Measurements from ENCODE around the gene RTP1.

The RTP1 gene

DNA sequence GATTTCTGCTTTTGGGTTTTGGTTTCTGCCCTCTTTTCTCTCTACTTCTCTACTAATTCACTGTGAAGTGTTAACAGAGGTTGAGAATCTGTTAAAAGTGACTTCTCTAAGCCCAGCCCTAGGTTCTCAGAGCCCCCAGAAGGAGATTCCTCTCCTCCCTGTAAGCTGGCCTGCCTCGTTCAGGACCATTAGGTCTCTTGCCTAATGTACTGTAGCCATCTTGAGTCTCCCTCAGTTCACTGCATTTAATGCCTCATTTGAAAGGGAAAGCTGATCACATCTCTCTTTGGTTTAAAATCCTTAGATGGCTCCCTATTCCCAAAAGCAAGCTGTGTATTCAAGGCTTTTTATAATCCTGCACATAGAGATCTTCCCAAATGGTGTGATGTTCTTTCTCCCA, 16.3 kb downstream of the RTP1 start:
- TF ChIP-seq, protein P1, sequence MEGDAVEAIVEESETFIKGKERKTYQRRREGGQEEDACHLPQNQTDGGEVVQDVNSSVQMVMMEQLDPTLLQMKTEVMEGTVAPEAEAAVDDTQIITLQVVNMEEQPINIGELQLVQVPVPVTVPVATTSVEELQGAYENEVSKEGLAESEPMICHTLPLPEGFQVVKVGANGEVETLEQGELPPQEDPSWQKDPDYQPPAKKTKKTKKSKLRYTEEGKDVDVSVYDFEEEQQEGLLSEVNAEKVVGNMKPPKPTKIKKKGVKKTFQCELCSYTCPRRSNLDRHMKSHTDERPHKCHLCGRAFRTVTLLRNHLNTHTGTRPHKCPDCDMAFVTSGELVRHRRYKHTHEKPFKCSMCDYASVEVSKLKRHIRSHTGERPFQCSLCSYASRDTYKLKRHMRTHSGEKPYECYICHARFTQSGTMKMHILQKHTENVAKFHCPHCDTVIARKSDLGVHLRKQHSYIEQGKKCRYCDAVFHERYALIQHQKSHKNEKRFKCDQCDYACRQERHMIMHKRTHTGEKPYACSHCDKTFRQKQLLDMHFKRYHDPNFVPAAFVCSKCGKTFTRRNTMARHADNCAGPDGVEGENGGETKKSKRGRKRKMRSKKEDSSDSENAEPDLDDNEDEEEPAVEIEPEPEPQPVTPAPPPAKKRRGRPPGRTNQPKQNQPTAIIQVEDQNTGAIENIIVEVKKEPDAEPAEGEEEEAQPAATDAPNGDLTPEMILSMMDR (IDR thresholded peaks at IDR 0.05; ENCODE audit: low read depth, low read length, missing control alignments) = no peak
- H3K4me3 ChIP-seq (replicated peaks; ENCODE audit: low read depth, low read length) = no peak overlapping the region

DNA sequence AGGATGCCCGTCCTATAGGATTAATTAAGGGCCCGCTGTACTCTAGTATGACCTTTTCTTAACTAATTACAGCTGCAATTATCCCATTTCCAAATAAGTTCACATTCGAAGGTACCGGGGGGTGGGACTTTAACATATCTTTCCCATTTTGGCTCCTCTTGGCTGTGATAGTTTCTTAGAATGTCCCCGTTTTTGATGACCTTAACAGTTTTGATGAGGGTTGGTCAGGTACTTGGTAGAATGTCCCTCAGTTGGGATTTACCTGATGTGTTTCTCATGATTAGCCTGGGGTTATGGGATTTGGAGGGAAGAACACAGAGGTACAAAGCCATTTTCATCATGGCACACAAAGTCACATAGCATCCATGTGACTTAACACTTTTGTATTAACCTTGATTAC, 18.2 kb downstream of the RTP1 start:
- TF ChIP-seq, protein P1 (IDR thresholded peaks at IDR 0.05; ENCODE audit: low read depth, low read length, missing control alignments) = no peak
- no peak overlapping the region for H3K4me3 ChIP-seq (replicated peaks; ENCODE audit: low read depth, low read length)
- DNase-seq (ENCODE audit: extremely low read depth, low read depth) = no peak

More for the DNA sequence above, 16.3 kb downstream of the RTP1 start:
- DNase-seq (ENCODE audit: extremely low read depth, low read depth) = no peak

DNA sequence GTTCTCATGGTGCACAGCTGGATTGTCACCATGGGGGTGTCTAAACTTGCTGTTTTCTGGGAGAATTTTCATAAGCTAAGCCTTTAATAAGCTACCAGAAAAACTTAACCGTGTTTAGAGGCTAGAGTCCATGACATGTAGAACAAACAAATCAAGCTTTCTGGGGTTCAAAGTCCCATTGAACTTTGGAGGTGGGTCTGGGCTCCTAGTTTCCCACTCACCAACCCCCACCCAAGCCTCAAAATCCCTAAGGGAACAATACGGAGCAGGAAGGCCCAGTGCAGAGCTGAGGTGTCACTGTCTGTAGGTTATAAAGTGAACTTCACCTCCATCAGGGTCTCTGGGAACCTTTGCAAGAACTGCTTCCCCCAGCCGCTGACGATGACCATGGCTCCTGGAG, 25.5 kb downstream of the RTP1 start:
- H3K4me3 ChIP-seq (replicated peaks; ENCODE audit: low read depth, low read length) = no peak overlapping the region
- TF ChIP-seq, protein P1 (IDR thresholded peaks at IDR 0.05; ENCODE audit: low read depth, low read length, missing control alignments) = no peak
- DNase-seq (ENCODE audit: extremely low read depth, low read depth) = no peak

- no peak overlapping the region for H3K4me3 ChIP-seq (replicated peaks; ENCODE audit: low read depth, low read length)
- no peak for DNase-seq (ENCODE audit: extremely low read depth, low read depth)
- TF ChIP-seq, protein P1 (IDR thresholded peaks at IDR 0.05; ENCODE audit: low read depth, low read length, missing control alignments) = no peak
Measured at GRCh38 chr3:187223799-187224198, 26.5 kb downstream of the RTP1 start.

DNA sequence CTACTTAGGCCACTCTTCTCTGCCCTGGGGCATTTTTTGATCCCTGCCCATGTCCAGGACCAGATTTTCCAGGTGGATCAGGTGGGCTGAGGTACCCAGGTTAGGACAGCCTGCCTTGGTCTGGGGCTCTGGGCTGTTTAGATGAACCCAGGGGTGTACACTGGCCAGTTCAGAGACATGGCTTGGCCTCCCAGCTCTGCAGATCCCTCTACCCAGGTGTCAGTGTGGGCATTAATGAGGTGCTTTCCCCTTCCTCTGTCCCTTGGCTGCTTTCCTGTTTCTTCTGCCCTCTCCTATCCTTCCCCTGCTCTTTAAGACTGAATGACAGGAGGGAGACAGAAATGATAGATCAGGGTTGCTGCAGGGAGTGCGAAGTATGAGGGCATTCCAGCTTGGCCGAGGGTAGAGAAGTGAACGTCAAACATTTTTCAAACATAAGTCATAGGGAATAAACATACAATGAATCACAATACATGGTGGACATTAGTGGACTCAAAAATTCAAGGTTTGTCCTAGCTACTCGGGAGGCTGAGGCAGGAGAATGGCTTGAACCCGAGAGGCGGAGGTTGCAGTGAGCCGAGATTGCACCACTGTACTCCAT, 30.5 kb downstream of the RTP1 start:
- DNase-seq (ENCODE audit: extremely low read depth, low read depth) = no peak
- TF ChIP-seq, protein P1 (IDR thresholded peaks at IDR 0.05; ENCODE audit: low read depth, low read length, missing control alignments) = no peak
- no peak overlapping the region for H3K4me3 ChIP-seq (replicated peaks; ENCODE audit: low read depth, low read length)

GRCh38 chr3:187228740-187229139, 31.5 kb downstream of the RTP1 start:
- no peak overlapping the region for H3K4me3 ChIP-seq (replicated peaks; ENCODE audit: low read depth, low read length)
- DNase-seq (ENCODE audit: extremely low read depth, low read depth) = no peak
- TF ChIP-seq, protein P1 (IDR thresholded peaks at IDR 0.05; ENCODE audit: low read depth, low read length, missing control alignments) = no peak

DNA sequence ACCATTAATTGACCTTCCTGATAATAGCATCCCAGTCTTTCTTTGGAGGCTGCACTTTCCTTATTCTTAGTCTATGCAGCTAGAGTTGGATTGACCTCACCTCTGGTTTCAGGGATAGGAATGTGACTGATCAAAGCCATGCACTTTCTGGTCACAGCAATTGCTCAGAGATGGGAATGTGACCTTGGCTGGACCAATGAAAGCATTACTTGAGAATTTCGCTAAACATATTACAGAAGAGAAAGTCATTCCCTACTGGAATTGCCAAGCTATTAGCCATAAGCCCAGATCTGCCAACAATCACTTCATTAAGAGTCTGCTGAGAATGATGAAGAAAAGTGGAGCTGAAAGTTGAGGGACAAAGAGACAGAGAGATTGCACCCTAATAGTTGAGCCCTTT, 32.7 kb downstream of the RTP1 start:
- TF ChIP-seq, protein P1 (IDR thresholded peaks at IDR 0.05; ENCODE audit: low read depth, low read length, missing control alignments) = no peak
- no peak for DNase-seq (ENCODE audit: extremely low read depth, low read depth)
- H3K4me3 ChIP-seq (replicated peaks; ENCODE audit: low read depth, low read length) = no peak overlapping the region
